Adrenal gland (tissue), 12 donors: ENCODE measurements around the gene STRIP2. TPM values are rescaled to one million over a fixed set of nuclear protein-coding genes. Genes with fewer than 3 reads are reported as not detected.
"Not testable (repeated sequence)": the region's sequence is repeated elsewhere in the genome, so short reads cannot be mapped to it uniquely, and the experiment has no call there.

Experiments
- DNase-seq, 7 donors: peaks; one replicate each; pipeline ENCODE4 v3.0.0-alpha.2; 2019 to 2020
- H3K27ac ChIP-seq, 5 donors: fragments of 200-600 bp; sonication (generic) in 4 of 5; 1 replicate in 3 of 5; 2 replicates in 2 of 5; pipeline versions ENCODE4 v1.5.1 to v1.8.0; 2016 to 2020; ENCODE audit warnings: mild to moderate bottlenecking in 1 of 5
- H3K27me3 ChIP-seq: fragments of 200-600 bp; 2 replicates; pipeline ENCODE4 v1.8.0; 2021
- H3K36me3 ChIP-seq, 2 donors: fragments of 200-600 bp; replicated peaks in 1 of 2; 1 replicate in 1 of 2; 2 replicates in 1 of 2; pipeline versions ENCODE4 v1.5.1 to v1.8.0; 2018 to 2022
- H3K4me1 ChIP-seq, 2 donors: fragments of 200-600 bp; replicated peaks in 1 of 2; 1 replicate in 1 of 2; 2 replicates in 1 of 2; pipeline versions ENCODE4 v1.5.1 to v1.8.0; 2018 to 2021
- H3K4me3 ChIP-seq, 4 donors: fragments of 200-600 bp; sonication (generic) in 3 of 4; one replicate each; pipeline ENCODE4 v1.5.1; 2016 to 2018
- H3K9me3 ChIP-seq, 3 donors: fragments of 200-600 bp; sonication (generic) in 1 of 3; replicated peaks in 1 of 3; 1 replicate in 2 of 3; 2 replicates in 1 of 3; pipeline versions ENCODE4 v1.5.1 to v1.8.0; 2016 to 2021
- CTCF ChIP-seq, 6 experiments: fragments of 450-650 bp in 4 of 6; fragments of 200-600 bp in 2 of 6; sonication (generic) in 1 of 6; IDR thresholded peaks; 1 replicate in 5 of 6; 2 replicates in 1 of 6; pipeline versions ENCODE4 v1.5.1 to v1.8.0; 2016 to 2021; ENCODE audit warnings: antibody characterized with exemption in 6 of 6, mild to moderate bottlenecking in 2 of 6, moderate library complexity in 1 of 6
- POLR2A ChIP-seq, 2 donors: fragments of 450-650 bp; IDR thresholded peaks; one replicate each; pipeline ENCODE4 v1.6.1; 2017; ENCODE audit warnings: antibody characterized with exemption in 2 of 2, mild to moderate bottlenecking in 2 of 2, moderate library complexity in 1 of 2
- WGBS, 4 donors: extraction: QIAGEN DNeasy Blood & Tissue Kit in 2 of 4; methylation state at CpG; one replicate each; pipeline versions ENCODE4 v1.1.5 to v1.1.7; 2013 to 2017; 5-methylcytosine and 5-hydroxymethylcytosine counted together
- intact Hi-C, 2 donors: fragments of 100-400 bp; cut with DNase I; formaldehyde crosslinking; loops; one replicate each; pipeline versions ENCODE4 v1.14.1 to v1.15.0; 2022 to 2023
- polyA plus RNA-seq, 3 donors: library from polyadenylated mRNA; stranded (reverse); fragments of 200-250 nt in 2 of 3; fragments of 350-450 nt in 1 of 3; fragmentation: Illumina TruSeq in 1 of 3; extraction: RNeasy Lipid Tissue Mini Kit (QIAGEN cat#74804) in 1 of 3; gene quantifications; one replicate each; pipeline ENCODE4 v1.2.3, GENCODE V29; 2013 to 2014
- total RNA-seq, 9 donors: library from RNA; depleted of rRNA in 4 of 9; stranded (reverse); fragments of >200 nt in 4 of 9; fragments of 120-200 nt in 1 of 9; fragmentation: NEBNext Ultra II Directional in 1 of 9; extraction: Animal tissue kit (Norgen Biotek cat#: 25700) in 1 of 9; gene quantifications; one replicate each; pipeline versions ENCODE4 v1.1.0 to v1.2.4, GENCODE V29; 2013 to 2023
- donor health status: healthy with polysubstance abuse.
- donor health status: Bipolar disorder and iron deficiency.
- donor health status: DM: yes; HTN: yes; CAD: no.
- donor health status: DM: no; HTN: no; CAD: no.
- donor health status: DM: no; HTN: no; CAD: no.
- donor health status: DM: yes; HTN: yes; CAD: no.

STRIP2 gene
- total and polyA plus RNA-seq, 12 donors = 0.67 to 10.1 (median 3.7) TPM

GRCh38 chr7:129468547-129468946, 34.3 kb downstream of the STRIP2 start:
- 66 to 81% (median 72%) methylated on average over 4 of the region's 4 CpGs for WGBS, 4 donors
- peak in 2 of 7 donors; percentile 5 to 12 for DNase-seq
- intact Hi-C loops = loop anchor here in 1 of 2 donors (10.0 kb wide), 1 partner anchor 254 kb away; no protein-coding TSS in a partner anchor
- no peaks in the 10 kb centered on the region for H3K27me3 ChIP-seq
- no peak overlapping the region for H3K4me3 ChIP-seq
- H3K36me3 ChIP-seq = no peaks in the 10 kb centered on the region
- TF ChIP-seq POLR2A (IDR thresholded peaks at IDR 0.05) (no peak), CTCF (IDR thresholded peaks at IDR 0.05) (no peak)
- no peaks in the 10 kb centered on the region for H3K4me1 ChIP-seq
- no peaks in the 10 kb centered on the region for H3K9me3 ChIP-seq
- no peak overlapping the region for H3K27ac ChIP-seq

GRCh38 chr7:129469930-129470329, 35.7 kb downstream of the STRIP2 start:
- Histone ChIP-seq H3K4me1 (no peaks in the 10 kb centered on the region), H3K27ac (no peak overlapping the region), H3K27me3 (no peaks in the 10 kb centered on the region), H3K4me3 (no peak overlapping the region), H3K9me3 (no peaks in the 10 kb centered on the region), H3K36me3 (no peaks in the 10 kb centered on the region)
- no peak for TF ChIP-seq CTCF (IDR thresholded peaks at IDR 0.05)
- no peak for TF ChIP-seq POLR2A (IDR thresholded peaks at IDR 0.05)
- DNase-seq = no peak
- intact Hi-C loops = loop anchor here (5.0 to 10.0 kb wide), 3 partner anchors 103 to 255 kb away; no protein-coding TSS in a partner anchor

GRCh38 chr7:129470411-129470810, 36.2 kb downstream of the STRIP2 start:
- WGBS, 4 donors = 73 to 100% (median 95%) methylated on average over 1 of the region's 1 CpG
- Histone ChIP-seq H3K4me1 (no peaks in the 10 kb centered on the region), H3K27ac (no peak overlapping the region), H3K27me3 (no peaks in the 10 kb centered on the region), H3K4me3 (no peak overlapping the region), H3K36me3 (no peaks in the 10 kb centered on the region), H3K9me3 (no peaks in the 10 kb centered on the region)
- TF ChIP-seq CTCF (IDR thresholded peaks at IDR 0.05) (no peak), POLR2A (IDR thresholded peaks at IDR 0.05) (no peak)
- DNase-seq = no peak
- intact Hi-C loops = loop anchor here (5.0 to 10.0 kb wide), 2 partner anchors 103 to 174 kb away; no protein-coding TSS in a partner anchor

GRCh38 chr7:129471402-129471827, 37.2 kb downstream of the STRIP2 start:
- Histone ChIP-seq H3K27me3 (no peaks in the 10 kb centered on the region), H3K36me3 (no peaks in the 10 kb centered on the region), H3K9me3 (no peaks in the 10 kb centered on the region), H3K27ac (no peak overlapping the region), H3K4me3 (no peak overlapping the region), H3K4me1 (no peaks in the 10 kb centered on the region)
- intact Hi-C loops = loop anchor here (5.0 to 10.0 kb wide), 2 partner anchors 104 to 173 kb away; no protein-coding TSS in a partner anchor
- TF ChIP-seq POLR2A (IDR thresholded peaks at IDR 0.05) (no peak), CTCF (IDR thresholded peaks at IDR 0.05) (no peak)
- no peak for DNase-seq

- H3K36me3 ChIP-seq, DNase-seq, H3K27ac ChIP-seq, H3K9me3 ChIP-seq, H3K27me3 ChIP-seq, H3K4me3 ChIP-seq, H3K4me1 ChIP-seq: not testable (repeated sequence)
- WGBS, 4 donors = 91 to 98% (median 95%) methylated on average over 6 to 27 of the region's 27 CpGs
- intact Hi-C loops = loop anchor here in 1 of 2 donors (10.0 kb wide), 1 partner anchor 169 kb away; no protein-coding TSS in a partner anchor
These were observed 41.7 kb downstream of the STRIP2 start for GRCh38 chr7:129475931-129476330.

GRCh38 chr7:129476398-129476797, 42.2 kb downstream of the STRIP2 start:
- H3K27me3 ChIP-seq, H3K27ac ChIP-seq, H3K4me1 ChIP-seq, H3K9me3 ChIP-seq, DNase-seq, H3K36me3 ChIP-seq, H3K4me3 ChIP-seq: not testable (repeated sequence)
- 97 to 99% (median 97%) methylated on average over 14 to 23 of the region's 27 CpGs; no CpG with 5 or more reads in 1 of the 4 donors for WGBS, 4 donors
- intact Hi-C loops = loop anchor here in 1 of 2 donors (10.0 kb wide), 1 partner anchor 168 kb away; no protein-coding TSS in a partner anchor
